Vagina (tissue), 2 donors: ENCODE data around the gene VAV1.

Experiments used
- CTCF ChIP-seq, 3 experiments: fragments of 450-650 bp in 2 of 3; fragments of 200-600 bp in 1 of 3; sonication (generic) in 1 of 3; IDR thresholded peaks; one replicate each; pipeline ENCODE4 v1.5.1; 2017 to 2019; ENCODE audit warnings: antibody characterized with exemption in 3 of 3, mild to moderate bottlenecking in 2 of 3, moderate library complexity in 2 of 3
- POLR2A ChIP-seq, 2 donors: fragments of 450-650 bp; IDR thresholded peaks; one replicate each; pipeline ENCODE4 v1.6.1; 2017; ENCODE audit warnings: antibody characterized with exemption in 2 of 2, mild to moderate bottlenecking in 2 of 2, moderate library complexity in 2 of 2

- TF ChIP-seq POLR2A (IDR thresholded peaks at IDR 0.05) (no peak), CTCF (IDR thresholded peaks at IDR 0.05) (no peak)
Observed at GRCh38 chr19:6745965-6746364, 26.5 kb upstream of the VAV1 start.
